ENCODE results near the gene TBC1D14.

DNA sequence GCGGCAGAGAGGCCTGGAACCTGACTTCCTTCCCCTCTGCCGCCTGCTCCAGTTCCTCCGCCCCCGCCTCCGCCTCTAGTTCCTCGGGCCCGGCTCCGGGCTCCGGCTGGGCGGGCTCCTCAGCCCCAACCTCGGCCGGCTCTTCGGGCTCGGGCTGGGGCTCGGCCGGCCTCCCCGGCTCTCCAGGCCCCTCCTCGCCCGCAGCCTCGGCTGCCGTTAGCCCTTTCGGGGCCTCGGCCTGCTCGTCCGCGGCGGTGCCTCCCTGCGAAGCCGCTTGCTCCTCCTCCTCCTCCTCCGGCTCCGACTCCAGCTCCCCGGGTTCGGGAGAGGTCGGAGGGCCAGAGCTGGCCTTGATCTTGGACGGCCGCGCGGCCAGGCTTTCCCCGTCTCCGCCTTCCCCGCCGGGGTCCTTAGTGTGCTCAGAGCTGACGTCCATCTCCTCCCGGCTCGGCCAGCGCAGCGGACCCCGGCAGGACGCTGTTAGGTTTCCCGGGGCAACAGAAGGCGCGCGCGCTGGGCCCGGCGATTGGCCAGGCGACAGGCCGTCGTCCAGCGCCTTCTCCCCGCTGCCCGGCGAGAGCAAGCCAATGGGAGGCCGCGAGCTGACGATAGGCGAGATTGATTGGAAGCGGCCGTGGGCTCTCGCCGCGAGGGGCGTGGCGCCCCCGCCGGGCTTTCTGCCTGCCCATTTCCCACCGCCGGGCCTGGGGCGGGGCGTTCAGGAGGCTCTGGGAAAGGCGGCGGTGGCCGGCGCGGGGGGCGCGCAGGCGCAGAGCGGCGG is 133.1 kb downstream of the TBC1D14 start:
- TF ChIP-seq, protein P1, sequence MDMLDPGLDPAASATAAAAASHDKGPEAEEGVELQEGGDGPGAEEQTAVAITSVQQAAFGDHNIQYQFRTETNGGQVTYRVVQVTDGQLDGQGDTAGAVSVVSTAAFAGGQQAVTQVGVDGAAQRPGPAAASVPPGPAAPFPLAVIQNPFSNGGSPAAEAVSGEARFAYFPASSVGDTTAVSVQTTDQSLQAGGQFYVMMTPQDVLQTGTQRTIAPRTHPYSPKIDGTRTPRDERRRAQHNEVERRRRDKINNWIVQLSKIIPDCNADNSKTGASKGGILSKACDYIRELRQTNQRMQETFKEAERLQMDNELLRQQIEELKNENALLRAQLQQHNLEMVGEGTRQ (IDR thresholded peaks at IDR 0.05; ENCODE audit: low read length): no peak
- no peak for TF ChIP-seq YY1 (IDR thresholded peaks at IDR 0.05; ENCODE audit: low read depth, low read length)
- TF ChIP-seq, protein P2, sequence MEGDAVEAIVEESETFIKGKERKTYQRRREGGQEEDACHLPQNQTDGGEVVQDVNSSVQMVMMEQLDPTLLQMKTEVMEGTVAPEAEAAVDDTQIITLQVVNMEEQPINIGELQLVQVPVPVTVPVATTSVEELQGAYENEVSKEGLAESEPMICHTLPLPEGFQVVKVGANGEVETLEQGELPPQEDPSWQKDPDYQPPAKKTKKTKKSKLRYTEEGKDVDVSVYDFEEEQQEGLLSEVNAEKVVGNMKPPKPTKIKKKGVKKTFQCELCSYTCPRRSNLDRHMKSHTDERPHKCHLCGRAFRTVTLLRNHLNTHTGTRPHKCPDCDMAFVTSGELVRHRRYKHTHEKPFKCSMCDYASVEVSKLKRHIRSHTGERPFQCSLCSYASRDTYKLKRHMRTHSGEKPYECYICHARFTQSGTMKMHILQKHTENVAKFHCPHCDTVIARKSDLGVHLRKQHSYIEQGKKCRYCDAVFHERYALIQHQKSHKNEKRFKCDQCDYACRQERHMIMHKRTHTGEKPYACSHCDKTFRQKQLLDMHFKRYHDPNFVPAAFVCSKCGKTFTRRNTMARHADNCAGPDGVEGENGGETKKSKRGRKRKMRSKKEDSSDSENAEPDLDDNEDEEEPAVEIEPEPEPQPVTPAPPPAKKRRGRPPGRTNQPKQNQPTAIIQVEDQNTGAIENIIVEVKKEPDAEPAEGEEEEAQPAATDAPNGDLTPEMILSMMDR (IDR thresholded peaks at IDR 0.05; ENCODE audit: control extremely low read depth in 1 of 3, insufficient read depth in 1 of 3, low read depth in 1 of 3, low read length in 3 of 3): peak in 2 of 3 experiments; percentile 37 to 56; a peak in 3 of 4 replicates
